Neural progenitor cell (in vitro differentiated cells): ENCODE data around the gene APEH. TPM values are rescaled to one million over a fixed set of nuclear protein-coding genes. Genes with fewer than 3 reads are reported as not detected.

Experiments used
- DNase-seq: peaks from one replicate; pipeline ENCODE4 v3.0.0-alpha.2; 2016; ENCODE audit warnings: low spot score
- H2AFZ ChIP-seq: fragments of 200-600 bp; sonication (generic); replicated peaks from 2 replicates; pipeline ENCODE4 v1.6.1; 2016; ENCODE audit warnings: antibody characterized with exemption
- H3F3A ChIP-seq: fragments of 200-600 bp; sonication (generic); 2 replicates; pipeline ENCODE4 v1.6.1; 2016; ENCODE audit warnings: antibody characterized with exemption, low read depth
- H3K27ac ChIP-seq: fragments of 200-600 bp; sonication (generic); 2 replicates; pipeline ENCODE4 v1.5.1; 2016; ENCODE audit warnings: mild to moderate bottlenecking
- H3K27me3 ChIP-seq: fragments of 200-600 bp; sonication (generic); 2 replicates; pipeline ENCODE4 v1.6.1; 2016; ENCODE audit warnings: mild to moderate bottlenecking, moderate library complexity
- H3K36me3 ChIP-seq: fragments of 200-600 bp; sonication (generic); 2 replicates; pipeline ENCODE4 v1.5.1; 2016
- H3K4me1 ChIP-seq: fragments of 200-600 bp; sonication (generic); 2 replicates; pipeline ENCODE4 v1.6.1; 2016; ENCODE audit warnings: mixed run types
- H3K4me2 ChIP-seq: fragments of 200-600 bp; sonication (generic); 2 replicates; pipeline ENCODE4 v1.6.1; 2016
- H3K4me3 ChIP-seq: fragments of 200-600 bp; sonication (generic); 2 replicates; pipeline ENCODE4 v1.5.1; 2016
- H3K79me2 ChIP-seq: fragments of 200-600 bp; sonication (generic); 2 replicates; pipeline ENCODE4 v1.6.1; 2016; ENCODE audit warnings: low read depth
- H3K9ac ChIP-seq: fragments of 200-600 bp; sonication (generic); 2 replicates; pipeline ENCODE4 v1.6.1; 2016
- H3K9me3 ChIP-seq: fragments of 200-600 bp; sonication (generic); 2 replicates; pipeline ENCODE4 v1.5.1; 2016; ENCODE audit warnings: low read depth
- H4K20me1 ChIP-seq: fragments of 200-600 bp; sonication (generic); 2 replicates; pipeline ENCODE4 v1.6.1; 2016; ENCODE audit warnings: low read depth
- H3K27ac Mint-ChIP-seq: 3 replicates; pipeline ENCODE4 v1.8.0; 2021; ENCODE audit warnings: mixed read lengths
- H3K27me3 Mint-ChIP-seq: 2 replicates; pipeline ENCODE4 v1.8.0; 2022; ENCODE audit warnings: low read depth, mild to moderate bottlenecking, inconsistent platforms, moderate library complexity, mixed read lengths; ENCODE audit not compliant: insufficient read depth
- H3K36me3 Mint-ChIP-seq: 3 replicates; pipeline ENCODE4 v1.8.0; 2021; ENCODE audit warnings: mixed read lengths
- H3K4me1 Mint-ChIP-seq: 3 replicates; pipeline ENCODE4 v1.8.0; 2021; ENCODE audit warnings: mixed read lengths
- H3K4me3 Mint-ChIP-seq: 3 replicates; pipeline ENCODE4 v1.8.0; 2021; ENCODE audit warnings: mild to moderate bottlenecking, moderate library complexity, mixed read lengths
- H3K9me3 Mint-ChIP-seq: 3 replicates; pipeline ENCODE4 v1.8.0; 2020; ENCODE audit warnings: mixed read lengths
- CTCF ChIP-seq: fragments of 200-600 bp; sonication (generic); IDR thresholded peaks from 2 replicates; pipeline ENCODE4 v1.5.1; 2017; ENCODE audit warnings: antibody characterized with exemption, mild to moderate bottlenecking
- EZH2 ChIP-seq: fragments of 200-600 bp; sonication (generic); IDR thresholded peaks from 2 replicates; pipeline ENCODE4 v1.6.1; 2017; ENCODE audit warnings: antibody characterized with exemption, mild to moderate bottlenecking, moderate library complexity
- EZH2phosphoT487 ChIP-seq: fragments of 200-600 bp; sonication (generic); IDR thresholded peaks from 2 replicates; pipeline ENCODE4 v1.6.1; 2017; ENCODE audit warnings: antibody characterized with exemption
- total RNA-seq: library from RNA; depleted of rRNA; stranded (reverse); fragments of >200 nt; gene quantifications from 2 replicates; pipeline ENCODE4 v1.2.3, GENCODE V29; 2015; ENCODE audit warnings: low replicate concordance

APEH gene
- total RNA-seq, 1 donor from 2014 or later: 132 TPM

- no peak overlapping the region for H3K27ac ChIP-seq
- peak overlapping the region; percentile 57 for H3K27ac Mint-ChIP-seq
- no peak overlapping the region for H3K4me2 ChIP-seq
- no peaks in the 10 kb centered on the region for H4K20me1 ChIP-seq
- H3K27me3 Mint-ChIP-seq: peaks cover 4% of the 10 kb centered on the region
- no peaks in the 10 kb centered on the region for H3K9me3 Mint-ChIP-seq
- H3K4me1 Mint-ChIP-seq: peaks cover 24% of the 10 kb centered on the region
- peaks cover 4% of the 10 kb centered on the region for H3K4me1 ChIP-seq
- no peaks in the 10 kb centered on the region for H3F3A ChIP-seq
- H3K9me3 ChIP-seq: no peaks in the 10 kb centered on the region
- DNase-seq: no peak
- no peaks in the 10 kb centered on the region for H3K36me3 ChIP-seq
- H3K36me3 Mint-ChIP-seq: no peaks in the 10 kb centered on the region
- no peaks in the 10 kb centered on the region for H3K27me3 ChIP-seq
- no peak overlapping the region for H2AFZ ChIP-seq
- no peaks in the 10 kb centered on the region for H3K79me2 ChIP-seq
- no peak overlapping the region for H3K4me3 ChIP-seq
- no peak overlapping the region for H3K9ac ChIP-seq
- no peak overlapping the region for H3K4me3 Mint-ChIP-seq
- no peak for TF ChIP-seq EZH2phosphoT487
- TF ChIP-seq CTCF: no peak
- TF ChIP-seq EZH2: no peak
Observed at GRCh38 chr3:49665822-49666519, 8.2 kb upstream of the APEH start.

GRCh38 chr3:49666592-49666991 lies 7.6 kb upstream of the APEH start:
- Histone ChIP-seq H3K36me3 (no peaks in the 10 kb centered on the region), H2AFZ (no peak overlapping the region), H3K4me2 (no peak overlapping the region), H4K20me1 (peaks cover 5% of the 10 kb centered on the region), H3K27ac (no peak overlapping the region), H3K9ac (no peak overlapping the region), H3F3A (peaks cover 4% of the 10 kb centered on the region), H3K9me3 (no peaks in the 10 kb centered on the region), H3K4me1 (peaks cover 4% of the 10 kb centered on the region), H3K27me3 (no peaks in the 10 kb centered on the region), H3K79me2 (no peaks in the 10 kb centered on the region), H3K4me3 (no peak overlapping the region)
- Mint-ChIP-seq H3K27me3 (peaks cover 6% of the 10 kb centered on the region), H3K36me3 (no peaks in the 10 kb centered on the region), H3K4me1 (peaks cover 24% of the 10 kb centered on the region), H3K9me3 (no peaks in the 10 kb centered on the region), H3K27ac (peak overlapping the region; percentile 35), H3K4me3 (no peak overlapping the region)
- TF ChIP-seq CTCF: no peak
- TF ChIP-seq EZH2phosphoT487: no peak
- TF ChIP-seq EZH2: no peak
- no peak for DNase-seq

- Histone ChIP-seq H3K4me2 (no peak overlapping the region), H3K4me3 (no peak overlapping the region), H3K79me2 (peaks cover 8% of the 10 kb centered on the region), H2AFZ (no peak overlapping the region), H3K27ac (no peak overlapping the region), H4K20me1 (peaks cover 11% of the 10 kb centered on the region), H3K27me3 (no peaks in the 10 kb centered on the region), H3F3A (peaks cover 11% of the 10 kb centered on the region), H3K36me3 (no peaks in the 10 kb centered on the region), H3K4me1 (peaks cover 4% of the 10 kb centered on the region), H3K9ac (no peak overlapping the region), H3K9me3 (no peaks in the 10 kb centered on the region)
- H3K4me3 Mint-ChIP-seq: no peak overlapping the region
- TF ChIP-seq CTCF (no peak), EZH2 (no peak), EZH2phosphoT487 (no peak)
- no peak for DNase-seq
- peaks cover 28% of the 10 kb centered on the region for H3K4me1 Mint-ChIP-seq
- H3K36me3 Mint-ChIP-seq: no peaks in the 10 kb centered on the region
- no peaks in the 10 kb centered on the region for H3K9me3 Mint-ChIP-seq
- H3K27ac Mint-ChIP-seq: peak overlapping the region; percentile 1
- peaks cover 6% of the 10 kb centered on the region for H3K27me3 Mint-ChIP-seq
Observed at GRCh38 chr3:49667701-49668413, 6.3 kb upstream of the APEH start.
